ENCODE measurements around the gene CNTN6. TPM values are rescaled to one million over a fixed set of nuclear protein-coding genes. Genes with fewer than 3 reads are reported as not detected.

CNTN6 gene
- total RNA-seq, 1 donor from 2014 or later, result not detected

DNA sequence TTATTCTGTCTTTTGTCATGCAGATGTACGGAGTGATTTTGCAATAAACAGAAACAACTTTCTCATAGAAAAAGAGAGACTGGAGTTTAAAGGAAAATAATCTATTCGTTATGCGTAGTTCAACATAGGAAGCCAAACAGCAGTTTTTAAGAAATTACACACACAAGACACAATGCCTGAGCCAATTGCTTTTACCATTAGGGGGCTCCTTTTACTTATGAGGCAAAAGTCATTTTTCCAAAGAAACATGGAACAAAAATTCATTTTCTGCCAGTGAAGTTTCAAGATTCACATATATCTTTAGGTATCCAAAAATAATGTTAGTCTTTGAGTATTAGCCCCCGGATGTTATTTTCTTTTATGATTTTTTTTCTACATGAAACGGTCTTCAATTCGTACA is 10.7 kb downstream of the CNTN6 start:
- Mint-ChIP-seq H3K36me3 (ENCODE audit: low read depth) (no peaks in the 10 kb centered on the region), H3K27me3 (ENCODE audit: low read depth) (no peaks in the 10 kb centered on the region), H3K4me3 (ENCODE audit: low read depth) (no peak overlapping the region), H3K9me3 (peaks cover 10% of the 10 kb centered on the region), H3K4me1 (ENCODE audit: low read depth) (no peaks in the 10 kb centered on the region), H3K27ac (no peak overlapping the region)
- intact Hi-C loops (cut with micrococcal nuclease), result no loop called here
- DNase-seq (ENCODE audit: low spot score), result no peak

- Mint-ChIP-seq H3K36me3 (ENCODE audit: low read depth) (no peaks in the 10 kb centered on the region), H3K4me1 (ENCODE audit: low read depth) (no peaks in the 10 kb centered on the region), H3K27me3 (ENCODE audit: low read depth) (no peaks in the 10 kb centered on the region), H3K9me3 (peaks cover 12% of the 10 kb centered on the region), H3K4me3 (ENCODE audit: low read depth) (no peak overlapping the region), H3K27ac (no peak overlapping the region)
- intact Hi-C loops (cut with micrococcal nuclease), result no loop called here
- DNase-seq (ENCODE audit: low spot score), result no peak
These were observed 25.1 kb downstream of the CNTN6 start for GRCh38 chr3:1117843-1118473.

GRCh38 chr3:1131166-1131565 is 38.3 kb downstream of the CNTN6 start:
- H3K4me1 Mint-ChIP-seq (ENCODE audit: low read depth), result no peaks in the 10 kb centered on the region
- intact Hi-C loops (cut with micrococcal nuclease), result no loop called here
- H3K27ac Mint-ChIP-seq, result no peak overlapping the region
- H3K4me3 Mint-ChIP-seq (ENCODE audit: low read depth), result no peak overlapping the region
- DNase-seq (ENCODE audit: low spot score), result no peak
- no peaks in the 10 kb centered on the region for H3K36me3 Mint-ChIP-seq (ENCODE audit: low read depth)
- H3K9me3 Mint-ChIP-seq, result peaks cover 15% of the 10 kb centered on the region
- H3K27me3 Mint-ChIP-seq (ENCODE audit: low read depth), result no peaks in the 10 kb centered on the region

- Mint-ChIP-seq H3K9me3 (peaks cover 10% of the 10 kb centered on the region), H3K27ac (no peak overlapping the region)
- intact Hi-C loops (cut with micrococcal nuclease), result no loop called here
These were observed 42.4 kb downstream of the CNTN6 start for GRCh38 chr3:1135194-1135593.

DNA sequence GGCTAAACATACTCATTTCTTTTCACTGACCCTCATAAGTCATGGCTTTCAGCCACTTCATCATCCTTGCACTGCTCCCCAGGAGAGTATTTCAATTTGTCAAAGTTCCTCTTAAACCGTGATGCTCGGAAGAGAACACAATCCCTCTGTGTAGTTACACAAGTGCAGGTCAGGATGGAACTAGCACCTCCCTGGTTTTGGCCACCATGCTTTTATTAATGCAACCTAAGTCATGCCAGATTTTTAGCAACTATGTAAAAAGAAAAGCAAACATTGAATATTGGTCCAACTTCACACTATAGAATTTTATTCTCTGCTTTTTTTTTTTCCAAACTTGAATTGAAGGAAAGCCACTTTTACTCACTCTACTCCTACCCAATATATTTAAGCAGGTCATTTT is 45.2 kb downstream of the CNTN6 start:
- DNase-seq (ENCODE audit: low spot score), result no peak
- intact Hi-C loops (cut with micrococcal nuclease), result no loop called here
- Mint-ChIP-seq H3K27me3 (ENCODE audit: low read depth) (no peaks in the 10 kb centered on the region), H3K4me3 (ENCODE audit: low read depth) (no peak overlapping the region), H3K4me1 (ENCODE audit: low read depth) (no peaks in the 10 kb centered on the region), H3K9me3 (peaks cover 10% of the 10 kb centered on the region), H3K27ac (no peak overlapping the region), H3K36me3 (ENCODE audit: low read depth) (no peaks in the 10 kb centered on the region)

More at GRCh38 chr3:1135194-1135593, 42.4 kb downstream of the CNTN6 start:
- no peaks in the 10 kb centered on the region for H3K36me3 Mint-ChIP-seq (ENCODE audit: low read depth)
- no peak for DNase-seq (ENCODE audit: low spot score)
- H3K4me1 Mint-ChIP-seq (ENCODE audit: low read depth), result no peaks in the 10 kb centered on the region
- H3K27me3 Mint-ChIP-seq (ENCODE audit: low read depth), result no peaks in the 10 kb centered on the region
- no peak overlapping the region for H3K4me3 Mint-ChIP-seq (ENCODE audit: low read depth)

GRCh38 chr3:1139071-1139470 is 46.2 kb downstream of the CNTN6 start:
- no peak overlapping the region for H3K27ac Mint-ChIP-seq
- intact Hi-C loops (cut with micrococcal nuclease), result no loop called here
- no peaks in the 10 kb centered on the region for H3K27me3 Mint-ChIP-seq (ENCODE audit: low read depth)
- H3K9me3 Mint-ChIP-seq, result peaks cover 6% of the 10 kb centered on the region
- no peak overlapping the region for H3K4me3 Mint-ChIP-seq (ENCODE audit: low read depth)
- no peaks in the 10 kb centered on the region for H3K36me3 Mint-ChIP-seq (ENCODE audit: low read depth)
- H3K4me1 Mint-ChIP-seq (ENCODE audit: low read depth), result no peaks in the 10 kb centered on the region
- no peak for DNase-seq (ENCODE audit: low spot score)

DNA sequence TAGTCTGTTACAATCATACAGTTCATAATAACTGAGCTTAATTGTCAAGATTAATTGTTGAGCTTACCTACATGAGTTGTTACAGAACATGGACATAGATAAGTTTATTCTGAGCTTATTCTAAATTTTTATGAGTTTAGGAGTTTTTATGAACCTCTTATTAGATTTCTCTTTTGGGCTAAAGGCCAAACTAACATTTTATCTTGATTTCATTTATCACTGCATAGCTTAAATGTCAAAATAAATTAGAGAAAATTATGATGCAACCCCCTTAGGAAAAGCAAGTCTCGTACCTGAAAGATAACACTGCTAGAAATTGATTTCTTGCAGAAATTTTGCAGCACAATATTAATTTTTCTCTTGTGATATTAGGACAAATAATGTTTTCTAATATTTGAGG is 54.5 kb downstream of the CNTN6 start:
- no peak for DNase-seq (ENCODE audit: low spot score)
- Mint-ChIP-seq H3K36me3 (ENCODE audit: low read depth) (no peaks in the 10 kb centered on the region), H3K27me3 (ENCODE audit: low read depth) (no peaks in the 10 kb centered on the region), H3K27ac (no peak overlapping the region), H3K4me3 (ENCODE audit: low read depth) (no peak overlapping the region), H3K4me1 (ENCODE audit: low read depth) (no peaks in the 10 kb centered on the region), H3K9me3 (no peaks in the 10 kb centered on the region)
- intact Hi-C loops (cut with micrococcal nuclease), result no loop called here

GRCh38 chr3:1147819-1148218 is 55.0 kb downstream of the CNTN6 start:
- no peaks in the 10 kb centered on the region for H3K9me3 Mint-ChIP-seq
- no peak overlapping the region for H3K4me3 Mint-ChIP-seq (ENCODE audit: low read depth)
- no peaks in the 10 kb centered on the region for H3K27me3 Mint-ChIP-seq (ENCODE audit: low read depth)
- intact Hi-C loops (cut with micrococcal nuclease), result no loop called here
- no peaks in the 10 kb centered on the region for H3K36me3 Mint-ChIP-seq (ENCODE audit: low read depth)
- no peak for DNase-seq (ENCODE audit: low spot score)
- no peaks in the 10 kb centered on the region for H3K4me1 Mint-ChIP-seq (ENCODE audit: low read depth)
- H3K27ac Mint-ChIP-seq, result no peak overlapping the region

DNA sequence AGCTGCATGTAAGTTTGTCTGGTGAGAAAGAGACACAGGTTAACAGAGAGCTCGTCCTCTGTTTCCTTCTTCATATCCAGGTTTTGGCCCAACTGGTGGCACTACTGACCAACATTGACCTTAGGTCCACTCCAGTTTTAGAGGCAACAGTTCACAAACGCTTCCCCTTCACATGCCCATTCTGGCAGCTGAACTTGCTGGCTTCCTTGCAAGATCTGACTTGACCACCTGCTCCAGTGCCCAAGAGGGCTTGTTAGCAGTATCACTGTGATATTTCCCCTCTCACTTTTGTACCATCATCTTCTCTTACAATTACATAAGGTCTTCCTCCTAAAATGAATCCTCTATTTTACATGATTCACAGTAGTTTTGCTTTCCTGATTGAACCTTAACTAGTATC is 71.3 kb downstream of the CNTN6 start:
- Mint-ChIP-seq H3K36me3 (ENCODE audit: low read depth) (no peaks in the 10 kb centered on the region), H3K27me3 (ENCODE audit: low read depth) (no peaks in the 10 kb centered on the region), H3K9me3 (peaks cover 10% of the 10 kb centered on the region), H3K4me3 (ENCODE audit: low read depth) (no peak overlapping the region), H3K4me1 (ENCODE audit: low read depth) (no peaks in the 10 kb centered on the region), H3K27ac (no peak overlapping the region)
- DNase-seq (ENCODE audit: low spot score), result no peak
- intact Hi-C loops (cut with micrococcal nuclease), result no loop called here

GRCh38 chr3:1171320-1171719 is 78.5 kb downstream of the CNTN6 start:
- H3K36me3 Mint-ChIP-seq (ENCODE audit: low read depth), result no peaks in the 10 kb centered on the region
- no peak overlapping the region for H3K27ac Mint-ChIP-seq
- intact Hi-C loops (cut with micrococcal nuclease), result no loop called here
- no peaks in the 10 kb centered on the region for H3K4me1 Mint-ChIP-seq (ENCODE audit: low read depth)
- no peak for DNase-seq (ENCODE audit: low spot score)
- H3K27me3 Mint-ChIP-seq (ENCODE audit: low read depth), result no peaks in the 10 kb centered on the region
- peaks cover 24% of the 10 kb centered on the region for H3K9me3 Mint-ChIP-seq
- H3K4me3 Mint-ChIP-seq (ENCODE audit: low read depth), result no peak overlapping the region

- Mint-ChIP-seq H3K27ac (no peak overlapping the region), H3K27me3 (ENCODE audit: low read depth) (no peaks in the 10 kb centered on the region), H3K4me1 (ENCODE audit: low read depth) (no peaks in the 10 kb centered on the region), H3K36me3 (ENCODE audit: low read depth) (no peaks in the 10 kb centered on the region), H3K9me3 (peaks cover 24% of the 10 kb centered on the region), H3K4me3 (ENCODE audit: low read depth) (no peak overlapping the region)
- no peak for DNase-seq (ENCODE audit: low spot score)
- intact Hi-C loops (cut with micrococcal nuclease), result no loop called here
These were observed 79.8 kb downstream of the CNTN6 start for GRCh38 chr3:1172644-1173043.

GRCh38 chr3:1179146-1179545 is 86.3 kb downstream of the CNTN6 start:
- Mint-ChIP-seq H3K4me1 (ENCODE audit: low read depth) (no peaks in the 10 kb centered on the region), H3K27ac (no peak overlapping the region), H3K36me3 (ENCODE audit: low read depth) (no peaks in the 10 kb centered on the region), H3K9me3 (peaks cover 22% of the 10 kb centered on the region), H3K27me3 (ENCODE audit: low read depth) (no peaks in the 10 kb centered on the region), H3K4me3 (ENCODE audit: low read depth) (no peak overlapping the region)
- intact Hi-C loops (cut with micrococcal nuclease), result no loop called here
- no peak for DNase-seq (ENCODE audit: low spot score)

DNA sequence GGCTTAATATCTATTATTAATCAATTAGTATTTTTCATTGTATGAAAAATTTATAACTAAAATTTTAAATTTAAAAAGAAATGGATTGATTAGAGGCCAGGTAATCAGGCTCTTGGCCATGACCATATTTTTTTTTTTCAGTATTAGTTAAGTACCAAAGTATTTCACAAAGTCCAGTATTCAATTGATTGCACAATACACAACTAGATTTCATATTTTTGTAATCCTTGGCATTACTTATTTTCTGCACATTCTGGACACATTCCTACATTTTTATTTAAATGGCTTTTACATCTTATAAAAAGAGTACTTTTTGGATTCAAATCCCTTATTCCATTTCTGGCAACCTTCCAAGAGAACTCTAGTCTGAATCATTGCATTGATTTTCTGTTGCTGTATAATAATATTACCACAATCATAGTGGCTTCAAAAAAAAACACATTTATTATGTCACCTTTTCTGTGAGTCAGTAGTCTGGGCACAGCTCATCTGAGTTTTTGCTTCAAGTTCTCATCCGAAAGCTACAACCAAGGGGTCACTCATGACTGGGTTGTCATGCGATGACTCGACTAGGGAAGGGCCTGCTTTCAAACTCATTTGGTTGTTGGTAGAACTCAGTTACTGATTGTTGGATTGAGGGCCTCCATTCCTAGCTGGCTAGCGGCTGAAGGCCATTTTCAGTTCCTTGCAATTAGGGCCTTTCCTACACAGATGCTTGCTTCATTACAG is 90.7 kb downstream of the CNTN6 start:
- no peak overlapping the region for H3K27ac Mint-ChIP-seq
- no peaks in the 10 kb centered on the region for H3K27me3 Mint-ChIP-seq (ENCODE audit: low read depth)
- intact Hi-C loops (cut with micrococcal nuclease), result no loop called here
- H3K9me3 Mint-ChIP-seq, result peaks cover 4% of the 10 kb centered on the region
- H3K4me3 Mint-ChIP-seq (ENCODE audit: low read depth), result no peak overlapping the region
- no peak for DNase-seq (ENCODE audit: low spot score)
- no peaks in the 10 kb centered on the region for H3K4me1 Mint-ChIP-seq (ENCODE audit: low read depth)
- H3K36me3 Mint-ChIP-seq (ENCODE audit: low read depth), result no peaks in the 10 kb centered on the region
